NB4 (cell line): ENCODE data around the gene PRR5L.

Experiments used
- CTCF ChIP-seq: IDR thresholded peaks from one replicate; pipeline ENCODE4 v1.5.1; 2012; ENCODE audit warnings: low read depth, low read length
- MAX ChIP-seq: IDR thresholded peaks from 2 replicates; pipeline ENCODE4 v1.6.1; 2011; ENCODE audit warnings: low read depth, low read length
- POLR2A ChIP-seq: IDR thresholded peaks from 2 replicates; pipeline ENCODE4 v1.6.1; 2011; ENCODE audit warnings: mild to moderate bottlenecking; ENCODE audit not compliant: insufficient read length; ENCODE audit errors: extremely low read depth

GRCh38 chr11:36392196-36392595, 96.1 kb downstream of the PRR5L start:
- no peak for TF ChIP-seq CTCF
- no peak for TF ChIP-seq POLR2A
- TF ChIP-seq MAX: no peak
